ENCODE measurements around the gene HS3ST4. TPM values are rescaled to one million over a fixed set of nuclear protein-coding genes. Genes with fewer than 3 reads are reported as not detected.

The HS3ST4 gene
- total and polyA plus RNA-seq, 2 of the 8 experiments (the other 6 are each of a cell fraction or from before 2014, with no cell fraction given), result 1.9 to 3.3 TPM

- Histone ChIP-seq H2BK15ac (ENCODE audit: low read length) (no peak overlapping the region; the same call in 1 of the 2 replicates), H3K36me3 (ENCODE audit: control insufficient read depth in 2 of 4, insufficient read depth in 4 of 4, low read length in 3 of 4) (no peaks in the 10 kb centered on the region), H2BK20ac (ENCODE audit: low read length) (no peak overlapping the region), H2AK5ac (ENCODE audit: low read depth, low read length) (no peak overlapping the region), H3K79me1 (ENCODE audit: low read depth, low read length) (no peaks in the 10 kb centered on the region), H3K27ac (ENCODE audit: low read depth, low read length) (no peak overlapping the region), H3K4me2 (ENCODE audit: insufficient read depth in 1 of 2, low read depth in 2 of 2, low read length in 2 of 2) (no peak overlapping the region), H3K14ac (ENCODE audit: insufficient read length) (no peak overlapping the region), H4K5ac (ENCODE audit: insufficient read length, low read depth, low read length) (no peak overlapping the region), H4K8ac (ENCODE audit: extremely low read depth, insufficient read depth, low read length) (no peak overlapping the region), H3K4ac (replicated peaks; ENCODE audit: insufficient read length, low read depth, low read length) (no peak overlapping the region), H2BK12ac (ENCODE audit: low read depth, low read length) (no peak overlapping the region), H4K20me1 (replicated peaks in 1 of 2; ENCODE audit: control insufficient read depth in 1 of 2, insufficient read depth in 2 of 2, low read length in 2 of 2) (peaks cover 0 to 4% of the 10 kb centered on the region in 2 experiments), H2AFZ (ENCODE audit: low read length) (no peak overlapping the region), H3K9ac (replicated peaks in 1 of 4; ENCODE audit: extremely low read depth in 1 of 4, low read depth in 3 of 4, low read length in 3 of 4) (no peak overlapping the region), H3K23me2 (ENCODE audit: low read depth, low read length) (peaks cover 9% of the 10 kb centered on the region; the same call in 1 of the 2 replicates), H3K23ac (ENCODE audit: insufficient read length) (no peak overlapping the region), H2BK5ac (ENCODE audit: low read depth, low read length) (no peak overlapping the region), H3K27me3 (replicated peaks in 1 of 4; ENCODE audit: control insufficient read depth in 3 of 4, extremely low read depth in 1 of 4, insufficient read depth in 3 of 4, low read length in 3 of 4) (no peaks in the 10 kb centered on the region), H2BK120ac (replicated peaks; ENCODE audit: low read depth, low read length) (no peak overlapping the region), H3K56ac (replicated peaks; ENCODE audit: insufficient read length, low read depth, low read length) (no peak overlapping the region), H3K4me1 (replicated peaks in 1 of 4; ENCODE audit: control insufficient read depth in 3 of 4, insufficient read depth in 4 of 4, low read length in 3 of 4) (peaks cover 0 to 3% (median 0%) of the 10 kb centered on the region in 4 experiments; a peak in 1 of 7 replicates), H3K18ac (ENCODE audit: extremely low read depth, low read length) (no peak overlapping the region), H3K79me2 (ENCODE audit: control insufficient read depth in 1 of 2, insufficient read depth in 2 of 2, low read length in 2 of 2) (no peaks in the 10 kb centered on the region), H4K91ac (replicated peaks; ENCODE audit: insufficient read length, low read length) (no peak overlapping the region), H3K4me3 (ENCODE audit: extremely low read depth in 1 of 4, insufficient read depth in 2 of 4, low read depth in 3 of 4, low read length in 4 of 4) (no peak overlapping the region), H3K9me3 (ENCODE audit: insufficient read depth in 2 of 2, low read depth in 1 of 2, low read length in 1 of 2) (no peaks in the 10 kb centered on the region)
- no peak for DNase-seq (ENCODE audit: low read depth in 1 of 2, low spot score in 2 of 2)
- ChIA-PET CTCF (ENCODE audit: partially characterized antibody) (interaction anchor here (1.2 kb wide), 1 partner anchor 15 kb away, joined by 3 read pairs; no protein-coding TSS in a partner anchor), POLR2A (ENCODE audit: partially characterized antibody) (interaction anchor here (0.9 kb wide), 1 partner anchor 13 kb away, joined by 4 read pairs; no protein-coding TSS in a partner anchor)
- 85% methylated on average over 9 of the region's 9 CpGs; no CpG with 5 or more reads in 1 of the 2 experiments for WGBS, 2 experiments (ENCODE audit: extremely low coverage in 1 of 2, insufficient coverage in 1 of 2, insufficient read length in 1 of 2, insufficient replicate concordance in 2 of 2, low coverage in 1 of 2, low lambda C conversion rate in 2 of 2, missing lambda C conversion rate in 1 of 2)
- no peak for FAIRE-seq
- no peak for TF ChIP-seq EZH2 (IDR thresholded peaks at IDR 0.05; ENCODE audit: low read depth, low read length, severe bottlenecking)
- no peak for TF ChIP-seq CBX5 (IDR thresholded peaks at IDR 0.05; ENCODE audit: low read depth, low read length)
- no peak for TF ChIP-seq ASH2L (IDR thresholded peaks at IDR 0.05; ENCODE audit: low read length)
- TF ChIP-seq TAF7 (optimal IDR thresholded peaks at IDR 0.05; ENCODE audit: borderline replicate concordance, low read depth, low read length), result no peak
- TF ChIP-seq PHF8 (conservative IDR thresholded peaks at IDR 0.05; ENCODE audit: low read depth, low read length), result no peak
- TF ChIP-seq E2F6 (IDR thresholded peaks at IDR 0.05), result no peak
- TF ChIP-seq CBX8 (IDR thresholded peaks at IDR 0.05; ENCODE audit: borderline replicate concordance, low read depth, low read length), result no peak
- TF ChIP-seq MAFK (IDR thresholded peaks at IDR 0.05; ENCODE audit: low read depth, low read length), result no peak
- no peak for TF ChIP-seq SP1 (IDR thresholded peaks at IDR 0.05; ENCODE audit: low read depth, low read length)
- TF ChIP-seq SIRT6 (IDR thresholded peaks at IDR 0.05; ENCODE audit: low read length), result no peak
- TF ChIP-seq ZNF274 (IDR thresholded peaks at IDR 0.05; ENCODE audit: borderline replicate concordance, extremely low read depth, low read length), result no peak
- TF ChIP-seq SP2 (IDR thresholded peaks at IDR 0.05; ENCODE audit: low read length), result no peak
- TF ChIP-seq BACH1 (IDR thresholded peaks at IDR 0.05; ENCODE audit: low read length), result no peak
Measured at GRCh38 chr16:25868706-25869370, 177.1 kb downstream of the HS3ST4 start.
